Lung (tissue), 12 donors: ENCODE data around the gene TMEM141. TPM values are rescaled to one million over a fixed set of nuclear protein-coding genes. Genes with fewer than 3 reads are reported as not detected.
"Not testable (repeated sequence)": the region's sequence is repeated elsewhere in the genome, so short reads cannot be mapped to it uniquely, and the experiment has no call there.

Source experiments
- ATAC-seq: fragments of 200-7000 bp; cut with Tn5 transposase; one replicate; pipeline ENCODE4 v1.9.1; 2020; ENCODE audit warnings: moderate number of reproducible peaks; ENCODE audit not compliant: insufficient read depth, low FRiP score
- DNase-seq, 3 donors: peaks; one replicate each; pipeline ENCODE4 v3.0.0-alpha.2; 2013 to 2017
- H3K27ac ChIP-seq, 2 donors: one replicate each; pipeline ENCODE4 v1.5.1; 2013; ENCODE audit warnings: mild to moderate bottlenecking in 2 of 2, moderate library complexity in 2 of 2, control low read depth in 1 of 2, inconsistent platforms in 1 of 2, low read depth in 1 of 2, low read length in 1 of 2
- H3K27me3 ChIP-seq, 3 donors: one replicate each; pipeline ENCODE4 v1.5.1; 2013; ENCODE audit warnings: low read length in 2 of 3; ENCODE audit not compliant: control insufficient read depth in 3 of 3, insufficient read depth in 3 of 3
- H3K36me3 ChIP-seq, 4 donors: one replicate each; pipeline ENCODE4 v1.5.1; 2013; ENCODE audit warnings: low read length in 4 of 4, mild to moderate bottlenecking in 1 of 4, moderate library complexity in 1 of 4; ENCODE audit not compliant: control insufficient read depth in 4 of 4, insufficient read depth in 4 of 4
- H3K4me1 ChIP-seq, 5 donors: one replicate each; pipeline ENCODE4 v1.5.1; 2013; ENCODE audit warnings: low read length in 5 of 5, mild to moderate bottlenecking in 2 of 5, moderate library complexity in 1 of 5; ENCODE audit not compliant: control insufficient read depth in 5 of 5, insufficient read depth in 5 of 5
- H3K4me3 ChIP-seq: one replicate; pipeline ENCODE4 v1.5.1; 2013; ENCODE audit warnings: mild to moderate bottlenecking, control low read depth, moderate library complexity
- H3K9ac ChIP-seq, 2 donors: one replicate each; pipeline ENCODE4 v1.5.1; 2013; ENCODE audit warnings: low read length in 2 of 2, control low read depth in 1 of 2; ENCODE audit not compliant: insufficient read depth in 1 of 2
- H3K9me3 ChIP-seq, 4 donors: one replicate each; pipeline ENCODE4 v1.5.1; 2013; ENCODE audit warnings: low read length in 3 of 4, mild to moderate bottlenecking in 1 of 4, moderate library complexity in 1 of 4; ENCODE audit not compliant: control insufficient read depth in 4 of 4, insufficient read depth in 3 of 4
- WGBS, 2 donors: extraction: QIAGEN DNeasy Blood & Tissue Kit; methylation state at CpG; one replicate each; pipeline ENCODE4 v1.1.7; 2013; 5-methylcytosine and 5-hydroxymethylcytosine counted together
- polyA plus RNA-seq, 2 donors: library from polyadenylated mRNA; stranded (reverse); fragments of 200-250 nt; gene quantifications; one replicate each; pipeline ENCODE4 v1.2.1, GENCODE V29; 2013
- total RNA-seq, 2 donors: library from RNA; depleted of rRNA in 1 of 2; stranded (reverse); fragments of >200 nt in 1 of 2; gene quantifications; one replicate each; pipeline ENCODE4 v1.2.1, GENCODE V29; 2014 to 2021
- TF ChIP-seq, protein P1 (sequence below): IDR thresholded peaks from 2 replicates; pipeline ENCODE4 v1.5.1; 2012; ENCODE audit warnings: mild to moderate bottlenecking; ENCODE audit errors: control extremely low read depth, extremely low read depth
- donor health status: control.
- donor health status: control.
- donor health status: Bipolar disorder and iron deficiency.
- donor health status: healthy.
- donor health status: DM: yes; HTN: yes; CAD: no.

Gene TMEM141
- total and polyA plus RNA-seq, 4 donors: 56.5 to 177 (median 113) TPM

DNA sequence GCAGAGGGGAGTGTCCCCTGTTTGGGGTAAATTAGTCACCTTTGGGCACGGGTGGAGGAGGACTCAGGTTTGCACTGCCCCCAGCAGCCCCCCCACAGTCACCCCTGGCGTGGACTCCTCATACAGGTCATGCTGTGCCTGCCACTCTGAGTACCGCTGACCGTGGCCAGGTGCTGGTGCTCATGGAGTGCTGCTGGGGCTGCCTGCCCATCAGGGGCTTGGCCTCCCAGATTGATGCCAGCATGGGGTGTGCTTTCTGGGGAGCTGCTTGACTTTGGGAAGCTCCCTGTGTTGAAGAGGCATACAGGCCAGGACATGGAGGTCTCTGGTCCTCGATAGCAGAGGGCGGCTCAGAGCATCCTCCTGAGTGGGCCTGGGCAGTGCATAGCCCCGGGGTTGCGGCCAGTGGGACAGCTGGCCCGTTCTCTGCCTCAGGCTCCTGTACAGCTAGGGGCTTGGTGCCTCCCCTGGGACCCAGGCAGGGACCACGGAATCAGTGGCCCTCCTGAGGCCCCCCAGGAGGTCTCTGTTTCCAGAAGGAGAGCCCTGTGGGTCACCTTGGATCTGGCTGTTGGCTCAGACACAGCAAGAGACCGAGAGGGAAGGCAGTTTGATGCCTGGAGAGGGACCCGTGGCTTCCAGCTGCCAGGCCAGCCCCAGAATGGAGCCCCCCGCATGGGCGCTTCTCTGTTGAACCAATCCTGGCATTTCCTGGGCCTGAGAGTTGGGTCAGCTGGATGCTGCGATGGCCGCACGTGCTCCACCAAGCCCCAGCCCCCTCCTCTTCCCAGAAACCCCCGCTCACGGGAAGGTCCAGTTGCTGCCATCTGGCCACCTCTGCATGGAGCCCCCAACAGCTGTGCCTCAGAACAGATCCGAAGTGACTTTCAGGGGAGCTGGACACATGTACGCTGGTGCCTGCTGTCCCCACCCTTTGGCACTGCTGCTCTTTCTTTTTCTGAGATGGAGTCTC is 45.1 kb downstream of the TMEM141 start:
- DNase-seq: no peak
- H3K27ac ChIP-seq: no peak overlapping the region
- WGBS, 2 donors: 87 to 97% methylated on average over 20 to 21 of the region's 21 CpGs
- TF ChIP-seq, protein P1, sequence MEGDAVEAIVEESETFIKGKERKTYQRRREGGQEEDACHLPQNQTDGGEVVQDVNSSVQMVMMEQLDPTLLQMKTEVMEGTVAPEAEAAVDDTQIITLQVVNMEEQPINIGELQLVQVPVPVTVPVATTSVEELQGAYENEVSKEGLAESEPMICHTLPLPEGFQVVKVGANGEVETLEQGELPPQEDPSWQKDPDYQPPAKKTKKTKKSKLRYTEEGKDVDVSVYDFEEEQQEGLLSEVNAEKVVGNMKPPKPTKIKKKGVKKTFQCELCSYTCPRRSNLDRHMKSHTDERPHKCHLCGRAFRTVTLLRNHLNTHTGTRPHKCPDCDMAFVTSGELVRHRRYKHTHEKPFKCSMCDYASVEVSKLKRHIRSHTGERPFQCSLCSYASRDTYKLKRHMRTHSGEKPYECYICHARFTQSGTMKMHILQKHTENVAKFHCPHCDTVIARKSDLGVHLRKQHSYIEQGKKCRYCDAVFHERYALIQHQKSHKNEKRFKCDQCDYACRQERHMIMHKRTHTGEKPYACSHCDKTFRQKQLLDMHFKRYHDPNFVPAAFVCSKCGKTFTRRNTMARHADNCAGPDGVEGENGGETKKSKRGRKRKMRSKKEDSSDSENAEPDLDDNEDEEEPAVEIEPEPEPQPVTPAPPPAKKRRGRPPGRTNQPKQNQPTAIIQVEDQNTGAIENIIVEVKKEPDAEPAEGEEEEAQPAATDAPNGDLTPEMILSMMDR: no peak
- H3K9ac ChIP-seq: no peak overlapping the region
- H3K9me3 ChIP-seq: no peaks in the 10 kb centered on the region
- H3K4me1 ChIP-seq: peaks cover 0 to 10% (median 0%) of the 10 kb centered on the region in 5 donors
- peaks cover 0 to 61% (median 3%) of the 10 kb centered on the region in 4 donors for H3K36me3 ChIP-seq
- no peak overlapping the region for H3K4me3 ChIP-seq
- no peaks in the 10 kb centered on the region for H3K27me3 ChIP-seq
- ATAC-seq: no peak

DNA sequence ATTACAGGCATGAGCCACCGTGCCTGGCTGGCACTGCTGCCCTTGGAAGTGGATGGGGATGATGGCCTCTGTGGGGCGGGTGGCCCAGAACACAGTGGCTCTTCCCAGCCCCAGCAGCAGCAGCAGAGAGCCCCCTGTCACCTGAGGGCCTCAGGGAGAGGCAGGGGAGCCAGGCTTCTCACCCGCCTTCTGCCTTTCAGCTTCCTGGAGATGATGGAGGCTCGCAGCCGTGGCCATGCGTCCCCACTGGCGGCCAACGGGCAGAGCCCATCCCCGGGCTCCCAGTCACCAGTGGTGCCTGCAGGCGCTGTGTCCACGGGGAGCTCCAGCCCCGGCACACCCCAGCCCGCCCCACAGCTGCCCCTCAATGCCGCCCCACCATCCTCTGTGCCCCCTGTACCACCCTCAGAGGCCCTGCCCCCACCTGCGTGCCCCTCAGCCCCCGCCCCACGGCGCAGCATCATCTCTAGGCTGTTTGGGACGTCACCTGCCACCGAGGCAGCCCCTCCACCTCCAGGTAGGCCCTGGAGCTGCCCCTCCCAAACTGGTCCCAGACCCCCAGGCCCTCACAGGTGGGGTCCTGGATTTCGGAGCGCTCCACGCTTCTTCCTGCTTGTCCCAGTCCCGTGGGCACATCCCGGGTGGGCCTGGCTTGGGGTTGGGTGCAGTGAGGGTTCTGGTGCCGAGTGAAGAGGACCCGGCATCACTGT is 46.2 kb downstream of the TMEM141 start:
- no peak for ATAC-seq
- Histone ChIP-seq H3K4me1 (peaks cover 0 to 18% (median 6%) of the 10 kb centered on the region in 5 donors), H3K9ac (no peak overlapping the region), H3K36me3 (peaks cover 0 to 50% (median 3%) of the 10 kb centered on the region in 4 donors), H3K27ac (no peak overlapping the region), H3K4me3 (no peak overlapping the region), H3K9me3 (no peaks in the 10 kb centered on the region), H3K27me3 (no peaks in the 10 kb centered on the region)
- TF ChIP-seq, protein P1: no peak
- DNase-seq: no peak
- 91 to 93% methylated on average over 21 to 27 of the region's 27 CpGs for WGBS, 2 donors

DNA sequence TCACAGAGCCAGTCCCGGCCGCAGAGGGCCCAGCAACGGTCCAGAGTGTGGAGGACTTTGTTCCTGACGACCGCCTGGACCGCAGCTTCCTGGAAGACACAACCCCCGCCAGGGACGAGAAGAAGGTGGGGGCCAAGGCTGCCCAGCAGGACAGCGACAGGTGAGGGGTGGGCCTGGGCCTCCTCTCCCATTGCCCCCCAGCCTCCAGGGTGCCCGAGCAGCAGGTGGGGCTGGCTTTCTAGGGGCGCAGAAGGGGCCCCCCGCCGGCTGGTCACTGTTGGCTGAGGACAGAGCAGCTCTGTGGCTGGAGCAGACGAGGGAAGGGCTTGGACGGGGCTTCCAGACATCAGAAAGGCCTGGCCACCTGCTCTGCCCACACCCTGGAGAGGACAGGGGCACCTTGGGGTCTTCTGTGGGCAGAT is 46.7 kb downstream of the TMEM141 start:
- peaks cover 0 to 47% (median 2%) of the 10 kb centered on the region in 4 donors for H3K36me3 ChIP-seq

More for the DNA sequence above, 46.7 kb downstream of the TMEM141 start:
- DNase-seq, H3K27ac ChIP-seq, H3K4me3 ChIP-seq, H3K9ac ChIP-seq, ATAC-seq, H3K27me3 ChIP-seq, H3K9me3 ChIP-seq: not testable (repeated sequence)
- 92 to 93% methylated on average over 15 of the region's 15 CpGs for WGBS, 2 donors
- H3K4me1 ChIP-seq: peaks cover 0 to 23% (median 6%) of the 10 kb centered on the region in 5 donors
